ENCODE results near the gene CAPN2.
"Not testable (repeated sequence)": the region's sequence is repeated elsewhere in the genome, so short reads cannot be mapped to it uniquely, and the experiment has no call there.

CAPN2 gene

DNA sequence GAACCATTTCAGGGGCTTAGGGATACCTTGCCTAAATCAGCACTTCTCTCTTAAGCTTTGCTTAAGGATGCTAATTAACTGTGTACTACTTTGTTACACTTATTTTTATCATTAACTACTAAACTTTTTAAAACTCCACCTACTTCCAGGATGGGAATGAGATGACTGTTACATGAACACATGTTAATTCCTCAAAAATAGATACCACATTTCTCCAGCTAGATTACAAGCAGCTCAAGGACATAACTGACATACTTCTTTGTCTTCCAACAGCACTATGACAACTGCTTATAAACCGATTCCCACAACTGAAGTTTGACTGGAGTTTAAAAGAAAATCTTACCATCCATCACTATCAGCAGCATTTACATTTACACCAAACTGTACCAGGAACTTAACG lies 79.7 kb downstream of the CAPN2 start:
- DNase-seq (ENCODE audit: low read depth), result no peak

GRCh38 chr1:223793716-223794115 lies 81.4 kb downstream of the CAPN2 start:
- DNase-seq (ENCODE audit: low read depth), result no peak

DNA sequence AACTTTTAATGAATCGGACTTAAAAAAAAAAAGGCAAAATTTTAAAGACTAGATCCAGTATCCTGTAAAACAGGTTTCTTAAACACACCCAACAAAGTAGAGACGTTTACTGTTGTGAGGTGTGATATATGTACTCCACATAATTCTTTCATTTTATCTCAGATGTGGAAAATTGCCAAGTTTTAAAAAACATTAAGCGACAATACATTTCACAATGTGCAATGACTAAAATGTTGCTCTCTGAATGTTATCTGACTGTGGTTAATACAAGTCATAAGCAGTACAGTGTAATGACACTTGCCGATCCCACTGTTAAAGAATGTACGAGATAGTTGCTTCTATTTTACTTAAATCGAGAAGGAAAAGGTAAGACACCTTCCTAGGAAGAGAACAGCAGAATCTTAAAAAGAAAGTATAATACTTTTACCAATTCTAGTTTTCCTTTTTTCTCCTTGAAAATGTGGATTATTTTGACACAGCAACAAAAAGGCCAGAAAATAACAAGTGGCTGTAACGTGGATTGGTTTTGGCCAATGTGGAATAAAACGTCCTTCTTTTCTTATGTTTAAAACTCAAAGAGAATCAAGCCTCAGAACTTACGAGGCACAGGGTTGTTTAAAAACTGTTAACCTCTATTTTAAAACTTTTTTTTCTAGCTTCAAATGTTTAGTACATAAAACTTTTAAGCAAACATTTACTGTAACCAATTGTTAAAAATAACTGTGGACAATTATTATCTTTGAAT lies 82.0 kb downstream of the CAPN2 start:
- DNase-seq (ENCODE audit: low read depth), result no peak

- no peak for DNase-seq (ENCODE audit: low read depth)
Observed at GRCh38 chr1:223796210-223796609, 83.9 kb downstream of the CAPN2 start.

DNA sequence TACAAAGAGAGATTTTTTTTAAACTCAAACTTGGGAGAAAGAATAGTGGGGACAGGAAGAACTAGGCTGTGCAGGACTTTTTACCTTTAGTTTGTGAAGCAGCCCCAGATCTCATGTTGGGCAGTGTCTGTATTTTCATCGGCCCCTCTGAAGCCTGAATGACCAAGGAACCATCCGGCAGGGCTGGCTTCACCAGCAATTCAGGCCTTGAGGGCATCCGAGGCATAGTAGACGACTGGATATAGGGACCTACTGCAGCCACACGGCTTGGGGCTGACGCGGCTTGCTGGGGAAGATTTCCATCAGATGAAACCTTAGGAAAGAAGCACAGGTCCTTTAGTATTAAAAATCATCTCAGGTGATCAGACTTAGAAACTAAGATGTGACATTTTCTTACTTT lies 89.7 kb downstream of the CAPN2 start:
- no peak for DNase-seq (ENCODE audit: low read depth)

- no peak for DNase-seq (ENCODE audit: low read depth)
Observed at GRCh38 chr1:223802602-223803001, 90.3 kb downstream of the CAPN2 start.

- DNase-seq (ENCODE audit: low read depth), result no peak
Observed at GRCh38 chr1:223803211-223803610, 90.9 kb downstream of the CAPN2 start.

DNA sequence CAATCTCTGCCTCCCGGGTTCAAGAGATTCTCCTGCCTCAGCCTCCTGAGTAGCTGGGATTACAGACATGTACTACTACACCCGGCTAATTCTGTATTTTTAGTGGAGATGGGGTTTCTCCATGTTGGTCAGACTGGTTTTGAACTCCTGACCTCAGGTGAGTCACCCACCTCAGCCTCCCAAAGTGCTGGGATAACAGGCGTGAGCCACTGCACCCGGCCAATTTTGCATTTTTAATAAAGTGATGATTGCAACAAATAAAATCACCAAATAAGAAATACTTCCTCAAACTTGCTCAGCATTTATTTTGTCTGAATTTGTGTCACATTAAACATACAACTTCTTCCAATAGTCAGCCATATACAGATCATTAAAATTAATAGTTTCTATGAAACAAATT lies 97.6 kb downstream of the CAPN2 start:
- DNase-seq (ENCODE audit: low read depth), result not testable (repeated sequence)

- no peak for DNase-seq (ENCODE audit: low read depth)
Observed at GRCh38 chr1:223810586-223810985, 98.2 kb downstream of the CAPN2 start.

GRCh38 chr1:223811634-223812101 lies 99.3 kb downstream of the CAPN2 start:
- DNase-seq (ENCODE audit: low read depth), result peak; percentile 25

- no peak for DNase-seq (ENCODE audit: low read depth)
Observed at GRCh38 chr1:223813645-223814044, 101.3 kb downstream of the CAPN2 start.

DNA sequence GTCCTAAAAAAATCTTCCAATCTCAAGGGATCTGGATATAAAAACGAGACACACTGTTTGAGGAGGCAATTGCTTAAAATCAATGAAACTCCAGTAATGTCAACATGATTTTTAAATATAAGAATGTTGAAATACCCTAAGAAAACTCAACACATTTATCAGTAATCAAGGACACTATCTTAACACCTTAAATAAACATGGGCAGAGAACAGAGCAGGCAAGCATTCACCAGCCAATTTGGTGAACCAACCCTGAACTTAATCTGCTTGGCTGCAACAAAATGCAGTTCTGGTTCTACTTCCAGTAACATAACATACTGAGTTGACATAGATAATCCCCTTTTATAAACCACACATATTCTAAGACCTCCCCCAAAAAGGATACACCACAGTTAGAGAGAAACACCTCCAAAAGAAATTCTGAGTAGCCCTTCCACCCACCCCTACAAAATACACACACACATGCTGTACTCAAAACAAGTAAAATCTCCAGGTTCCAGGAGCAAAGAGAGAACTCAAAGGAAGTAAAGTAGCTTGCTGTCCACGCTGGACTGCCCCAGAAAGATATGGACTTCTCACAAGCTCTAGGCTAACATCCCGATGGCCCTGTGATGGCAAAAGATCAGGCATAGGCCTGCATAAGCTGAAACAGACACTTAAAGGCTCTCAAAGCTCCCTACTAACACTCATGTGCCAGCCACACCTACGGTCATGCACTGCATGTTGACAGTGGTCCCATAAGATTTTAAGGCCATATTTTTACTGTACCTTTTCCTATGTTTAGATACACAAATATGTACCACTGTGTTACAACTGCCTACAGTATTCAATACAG lies 102.9 kb downstream of the CAPN2 start:
- no peak for DNase-seq (ENCODE audit: low read depth)

GRCh38 chr1:223815865-223816264 lies 103.5 kb downstream of the CAPN2 start:
- DNase-seq (ENCODE audit: low read depth), result no peak

DNA sequence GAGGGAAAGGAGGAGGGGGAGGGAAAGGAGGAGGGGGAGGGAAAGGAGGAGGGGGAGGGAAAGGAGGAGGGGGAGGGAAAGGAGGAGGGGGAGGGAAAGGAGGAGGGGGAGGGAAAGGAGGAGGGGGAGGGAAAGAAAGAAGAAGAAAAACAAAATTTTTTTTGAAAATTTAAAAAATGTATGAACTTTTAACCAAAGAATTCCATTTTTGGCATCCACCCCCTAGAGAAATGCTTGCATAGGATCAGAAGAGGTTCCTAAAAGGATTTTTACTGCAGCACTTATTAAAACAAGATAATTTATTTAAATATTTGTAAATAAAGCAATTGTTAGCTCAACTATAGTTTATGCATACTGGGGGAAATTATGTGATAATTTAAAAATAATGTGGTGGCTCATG lies 104.9 kb downstream of the CAPN2 start:
- DNase-seq (ENCODE audit: low read depth), result not testable (repeated sequence)

DNA sequence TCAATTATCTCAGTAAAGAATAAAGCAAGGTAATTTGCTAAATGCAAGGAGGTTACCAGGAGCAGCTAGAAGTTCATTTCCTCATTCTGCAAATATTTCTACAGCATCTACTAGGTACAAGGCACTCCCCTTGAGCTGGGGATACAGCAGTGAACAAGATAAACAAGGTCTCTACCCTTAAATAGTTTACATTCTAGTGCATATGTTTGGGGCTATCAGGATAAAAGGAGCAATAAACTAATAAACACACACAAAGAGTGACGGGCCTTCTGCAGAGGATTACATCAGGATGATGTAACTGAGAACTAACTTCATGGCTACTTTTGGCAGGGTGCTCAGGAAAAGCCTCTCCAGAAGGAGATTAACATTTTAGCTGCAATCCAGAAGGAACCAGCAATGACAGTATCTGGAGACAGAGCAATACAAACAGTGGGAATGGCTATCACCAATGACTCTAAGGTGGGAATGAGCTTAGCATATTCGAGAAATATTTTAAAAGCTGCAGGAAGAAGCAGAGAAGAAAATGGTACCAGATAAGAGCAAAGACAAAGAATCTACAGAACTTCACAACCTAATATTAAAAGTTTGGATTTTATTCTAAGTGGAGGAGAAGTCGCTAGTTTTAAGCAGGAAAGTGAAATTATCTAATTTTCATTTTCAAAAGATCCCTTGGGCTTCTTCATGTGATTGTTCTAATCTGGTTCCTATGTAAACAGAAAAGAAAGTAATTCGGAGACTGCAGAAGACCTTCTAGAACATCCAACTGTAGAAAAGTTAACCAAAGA lies 107.6 kb downstream of the CAPN2 start:
- peak; percentile 53 for DNase-seq (ENCODE audit: low read depth)

- DNase-seq (ENCODE audit: low read depth), result no peak
Observed at GRCh38 chr1:223820515-223820858, 108.1 kb downstream of the CAPN2 start.

DNA sequence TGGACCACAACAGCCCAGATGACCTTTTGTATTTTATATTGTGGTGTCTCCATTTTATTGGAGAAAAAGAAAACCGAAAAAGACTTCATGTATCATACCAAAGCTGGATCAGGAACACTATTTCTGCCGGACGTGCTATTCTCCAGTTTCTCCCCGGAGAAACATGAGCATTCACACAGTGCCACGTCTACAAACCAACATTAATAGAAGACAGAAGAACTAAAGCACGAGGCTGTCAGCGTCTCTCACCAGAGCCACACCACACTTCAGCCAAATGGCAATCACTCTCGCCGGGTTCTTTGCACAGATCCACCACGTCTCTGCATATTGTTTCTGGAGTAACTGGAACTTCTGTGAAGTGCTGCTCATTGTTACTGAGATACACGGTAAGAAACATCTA lies 108.6 kb downstream of the CAPN2 start:
- no peak for DNase-seq (ENCODE audit: low read depth)

DNA sequence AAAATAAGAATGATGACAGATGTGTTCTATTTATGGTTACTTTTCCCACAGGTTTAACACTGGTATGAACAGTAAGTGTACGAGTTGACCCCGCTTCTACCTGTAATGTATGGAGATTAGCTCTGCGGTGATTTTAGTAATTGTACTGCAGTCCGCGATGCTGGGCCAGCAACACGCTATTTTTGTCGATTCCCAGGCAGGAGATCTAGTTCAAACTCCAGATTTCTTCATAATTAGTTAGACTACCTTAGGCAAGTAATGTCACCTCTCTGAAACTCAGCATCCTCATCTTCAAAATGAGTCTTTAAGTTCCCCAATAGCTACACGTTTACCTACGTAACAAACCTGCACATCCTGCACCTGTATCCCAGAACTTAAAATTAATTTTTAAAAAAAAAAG lies 111.9 kb downstream of the CAPN2 start:
- no peak for DNase-seq (ENCODE audit: low read depth)

- no peak for DNase-seq (ENCODE audit: low read depth)
Observed at GRCh38 chr1:223824712-223825111, 112.4 kb downstream of the CAPN2 start.
